Measurements from ENCODE around the gene CIB4. TPM values are rescaled to one million over a fixed set of nuclear protein-coding genes. Genes with fewer than 3 reads are reported as not detected.

The CIB4 gene
- total and polyA plus RNA-seq, 2 experiments from 2014 or later, result not detected

DNA sequence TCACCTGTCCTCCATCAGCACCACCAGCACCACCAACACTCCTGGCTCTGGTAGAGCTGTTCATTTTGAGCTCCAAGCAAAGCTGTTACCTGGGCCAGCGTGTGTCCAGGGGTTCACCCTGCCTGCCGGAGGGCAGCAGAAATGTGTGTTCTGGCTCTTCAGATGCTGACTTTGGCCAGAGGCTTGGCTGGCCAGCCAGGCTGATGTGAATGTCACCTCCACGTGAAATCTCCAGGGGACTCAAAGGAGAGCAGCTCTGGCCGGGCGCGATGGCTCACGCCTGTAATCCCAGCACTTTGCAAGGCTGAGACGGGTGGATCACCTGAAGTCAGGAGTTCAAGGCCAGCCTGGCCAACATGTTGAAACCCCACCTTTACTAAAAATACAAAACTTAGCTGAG is 33.5 kb downstream of the CIB4 start:
- H3K27ac ChIP-seq, result no peak overlapping the region
- no peak overlapping the region for H3K4me3 ChIP-seq
- H3K4me1 ChIP-seq (ENCODE audit: low read depth), result peaks cover 13% of the 10 kb centered on the region
- H3K27me3 ChIP-seq, result no peaks in the 10 kb centered on the region
- no peak for TF ChIP-seq CTCF (IDR thresholded peaks at IDR 0.05; ENCODE audit: low read depth, low read length)
- no peaks in the 10 kb centered on the region for H3K9me3 ChIP-seq (ENCODE audit: low read depth)
- H3K36me3 ChIP-seq, result no peaks in the 10 kb centered on the region
- no peak for DNase-seq (ENCODE audit: low read depth in 1 of 2, low spot score in 1 of 2)

DNA sequence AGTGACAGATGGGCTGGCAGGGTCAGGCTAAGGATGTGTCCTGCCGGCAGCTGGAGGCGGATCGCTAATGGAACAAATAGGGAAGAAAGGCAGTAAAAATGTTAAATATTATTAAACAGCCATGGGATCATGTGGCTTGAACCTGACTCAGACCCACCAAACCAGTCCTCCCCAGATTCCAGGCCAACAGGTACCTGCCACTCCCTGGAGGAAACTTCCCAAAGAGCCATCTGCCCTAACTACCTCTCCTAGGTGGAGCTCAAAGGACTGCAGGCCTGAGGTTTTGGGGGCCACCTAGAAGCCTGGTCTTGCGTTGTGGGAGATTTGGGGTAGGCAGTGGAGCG is 34.3 kb downstream of the CIB4 start:
- H3K9me3 ChIP-seq (ENCODE audit: low read depth), result no peaks in the 10 kb centered on the region
- H3K36me3 ChIP-seq, result no peaks in the 10 kb centered on the region
- no peak for DNase-seq (ENCODE audit: low read depth in 1 of 2, low spot score in 1 of 2)
- no peaks in the 10 kb centered on the region for H3K27me3 ChIP-seq
- no peak for TF ChIP-seq CTCF (IDR thresholded peaks at IDR 0.05; ENCODE audit: low read depth, low read length)
- H3K4me1 ChIP-seq (ENCODE audit: low read depth), result peaks cover 13% of the 10 kb centered on the region
- H3K4me3 ChIP-seq, result no peak overlapping the region
- no peak overlapping the region for H3K27ac ChIP-seq

GRCh38 chr2:26605999-26606846 is 34.9 kb downstream of the CIB4 start:
- DNase-seq (ENCODE audit: low read depth in 1 of 2, low spot score in 1 of 2), result no peak
- Histone ChIP-seq H3K36me3 (no peaks in the 10 kb centered on the region), H3K27me3 (no peaks in the 10 kb centered on the region), H3K4me3 (no peak overlapping the region), H3K9me3 (ENCODE audit: low read depth) (no peaks in the 10 kb centered on the region), H3K27ac (no peak overlapping the region), H3K4me1 (ENCODE audit: low read depth) (peaks cover 13% of the 10 kb centered on the region)
- TF ChIP-seq CTCF (IDR thresholded peaks at IDR 0.05; ENCODE audit: low read depth, low read length), result no peak

DNA sequence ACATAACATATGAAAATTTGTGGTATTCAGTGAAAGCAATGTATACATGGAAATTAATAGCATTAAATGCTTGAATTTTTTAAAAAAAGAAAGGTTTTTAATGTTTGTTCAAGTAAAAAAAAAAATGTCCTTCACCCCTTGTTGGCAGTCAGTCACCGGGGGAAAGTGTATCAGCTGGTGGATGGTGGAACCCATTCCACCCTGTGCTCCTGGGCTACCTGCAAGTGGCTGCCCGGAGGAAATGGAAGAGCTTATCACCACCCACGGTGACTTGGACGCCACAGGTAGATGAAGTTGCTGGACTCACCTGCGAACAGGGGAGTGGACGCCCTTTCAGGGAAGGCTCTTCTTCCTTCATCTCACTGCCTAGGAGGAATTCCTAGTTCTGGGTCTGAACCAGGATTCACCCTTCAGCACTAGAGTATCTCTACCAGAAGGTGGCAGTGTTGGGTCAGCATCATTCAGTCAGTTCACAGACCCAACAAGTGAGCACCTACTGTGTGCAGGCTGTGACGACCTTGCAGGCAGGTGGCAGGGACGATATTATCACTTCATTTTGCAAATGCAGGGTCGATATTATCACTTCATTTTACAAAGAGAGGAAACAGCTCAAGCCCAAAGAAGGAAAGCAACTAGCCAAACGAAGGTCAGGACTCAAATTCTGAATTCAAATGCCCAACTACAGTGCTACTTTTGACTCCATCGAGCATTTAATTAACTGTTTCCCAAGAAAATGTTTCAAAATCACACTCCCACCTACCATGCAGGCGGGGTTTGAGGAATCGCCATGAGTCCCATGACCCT is 35.8 kb downstream of the CIB4 start:
- TF ChIP-seq CTCF (IDR thresholded peaks at IDR 0.05; ENCODE audit: low read depth, low read length), result peak; percentile 91
- H3K4me3 ChIP-seq, result no peak overlapping the region
- DNase-seq (ENCODE audit: low read depth in 1 of 2, low spot score in 1 of 2), result peak; percentile 64 to 76
- H3K9me3 ChIP-seq (ENCODE audit: low read depth), result no peaks in the 10 kb centered on the region
- H3K27me3 ChIP-seq, result no peaks in the 10 kb centered on the region
- no peaks in the 10 kb centered on the region for H3K36me3 ChIP-seq
- peaks cover 13% of the 10 kb centered on the region for H3K4me1 ChIP-seq (ENCODE audit: low read depth)
- no peak overlapping the region for H3K27ac ChIP-seq

GRCh38 chr2:26602575-26602974 is 38.6 kb downstream of the CIB4 start:
- no peaks in the 10 kb centered on the region for H3K4me1 ChIP-seq (ENCODE audit: low read depth)
- no peak for DNase-seq (ENCODE audit: low read depth in 1 of 2, low spot score in 1 of 2)
- H3K4me3 ChIP-seq, result no peak overlapping the region
- H3K9me3 ChIP-seq (ENCODE audit: low read depth), result no peaks in the 10 kb centered on the region
- TF ChIP-seq CTCF (IDR thresholded peaks at IDR 0.05; ENCODE audit: low read depth, low read length), result no peak
- H3K36me3 ChIP-seq, result no peaks in the 10 kb centered on the region
- no peak overlapping the region for H3K27ac ChIP-seq
- H3K27me3 ChIP-seq, result no peaks in the 10 kb centered on the region

All from cardiac muscle cell (in vitro differentiated cells and primary cell).